GM12872 (cell line): ENCODE measurements around the gene NF1.

ENCODE experiments used
- TF ChIP-seq, protein P1 (sequence below): IDR thresholded peaks from 3 replicates; pipeline ENCODE4 v1.5.1; 2011; ENCODE audit warnings: low read depth, mild to moderate bottlenecking, low read length, moderate library complexity; ENCODE audit not compliant: insufficient read depth

The NF1 gene

DNA sequence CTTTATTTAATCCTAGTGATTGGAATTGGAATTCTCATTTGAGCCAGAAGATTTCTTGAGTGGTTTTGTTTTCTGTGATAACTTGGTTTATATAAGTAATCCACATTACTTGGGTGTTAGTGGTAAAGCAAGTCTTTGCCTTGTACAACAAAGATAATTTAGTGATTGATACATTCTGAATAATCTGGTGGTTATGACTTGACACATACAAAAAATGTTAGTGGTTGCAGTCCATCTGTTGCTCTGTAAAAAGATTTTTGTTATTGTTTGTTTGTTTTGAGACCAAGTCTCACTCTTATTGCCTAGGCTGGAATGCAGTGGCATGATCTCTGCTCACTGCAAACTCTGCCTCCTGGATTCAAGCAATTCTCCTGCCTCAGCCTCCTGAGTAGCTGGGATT is 189.1 kb downstream of the NF1 start:
- TF ChIP-seq, protein P1, sequence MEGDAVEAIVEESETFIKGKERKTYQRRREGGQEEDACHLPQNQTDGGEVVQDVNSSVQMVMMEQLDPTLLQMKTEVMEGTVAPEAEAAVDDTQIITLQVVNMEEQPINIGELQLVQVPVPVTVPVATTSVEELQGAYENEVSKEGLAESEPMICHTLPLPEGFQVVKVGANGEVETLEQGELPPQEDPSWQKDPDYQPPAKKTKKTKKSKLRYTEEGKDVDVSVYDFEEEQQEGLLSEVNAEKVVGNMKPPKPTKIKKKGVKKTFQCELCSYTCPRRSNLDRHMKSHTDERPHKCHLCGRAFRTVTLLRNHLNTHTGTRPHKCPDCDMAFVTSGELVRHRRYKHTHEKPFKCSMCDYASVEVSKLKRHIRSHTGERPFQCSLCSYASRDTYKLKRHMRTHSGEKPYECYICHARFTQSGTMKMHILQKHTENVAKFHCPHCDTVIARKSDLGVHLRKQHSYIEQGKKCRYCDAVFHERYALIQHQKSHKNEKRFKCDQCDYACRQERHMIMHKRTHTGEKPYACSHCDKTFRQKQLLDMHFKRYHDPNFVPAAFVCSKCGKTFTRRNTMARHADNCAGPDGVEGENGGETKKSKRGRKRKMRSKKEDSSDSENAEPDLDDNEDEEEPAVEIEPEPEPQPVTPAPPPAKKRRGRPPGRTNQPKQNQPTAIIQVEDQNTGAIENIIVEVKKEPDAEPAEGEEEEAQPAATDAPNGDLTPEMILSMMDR = no peak

DNA sequence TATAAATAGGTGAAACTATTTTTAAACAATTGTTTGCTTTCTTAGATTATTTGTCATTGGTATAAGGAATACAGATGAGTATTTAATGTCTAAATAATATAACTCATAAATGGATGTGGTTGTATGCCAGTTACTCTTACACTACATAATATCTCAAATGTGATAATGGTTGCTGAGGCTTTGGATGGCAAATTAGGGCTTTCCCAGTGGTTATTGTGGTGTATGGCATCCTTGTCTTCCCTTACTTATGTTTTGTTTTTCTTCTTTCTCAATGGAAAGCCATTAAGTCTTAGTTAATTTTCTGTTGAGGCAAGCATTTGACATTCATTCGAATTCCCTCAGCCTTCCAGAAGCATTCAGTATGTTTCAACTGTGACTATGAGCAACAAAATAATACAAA is 191.8 kb downstream of the NF1 start:
- TF ChIP-seq, protein P1 = no peak; the same call in 2 of the 3 replicates

DNA sequence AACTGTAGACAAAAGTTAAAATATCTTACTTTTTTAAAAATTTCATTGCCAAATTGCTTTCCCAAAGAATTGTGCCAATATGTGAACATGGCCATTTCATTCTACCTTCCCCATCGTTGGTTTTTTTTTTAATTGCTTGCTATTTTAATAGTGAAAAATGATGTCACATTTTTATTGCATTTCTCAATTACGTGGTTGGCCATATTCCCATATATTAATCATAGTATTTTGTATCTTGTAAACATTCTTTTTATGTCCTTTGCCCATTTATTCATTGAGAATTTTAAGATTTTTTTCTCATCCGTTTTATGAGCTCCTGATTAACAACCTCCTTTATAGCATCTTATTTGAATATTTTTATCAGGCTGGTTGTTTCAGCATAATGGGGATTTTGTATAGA is 195.0 kb downstream of the NF1 start:
- TF ChIP-seq, protein P1 = no peak

DNA sequence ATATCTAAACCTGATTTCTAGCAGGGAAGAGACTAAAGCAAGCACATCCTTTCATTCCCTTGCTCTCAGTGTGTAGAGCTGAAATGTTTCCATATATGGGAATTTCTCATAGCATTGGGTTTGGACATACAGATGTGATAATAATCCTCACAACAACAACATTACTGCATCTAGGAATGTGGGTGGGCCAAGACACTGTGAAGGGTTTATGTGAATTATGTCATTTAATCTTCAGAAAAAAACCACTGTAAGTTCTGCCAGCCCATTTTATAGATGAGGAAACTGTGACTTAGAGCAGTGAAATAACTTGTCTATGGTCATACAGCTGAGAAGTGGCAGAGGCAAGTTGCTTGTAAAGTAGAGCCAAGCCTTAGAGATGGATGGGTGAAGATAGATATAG is 197.0 kb downstream of the NF1 start:
- TF ChIP-seq, protein P1 = no peak

DNA sequence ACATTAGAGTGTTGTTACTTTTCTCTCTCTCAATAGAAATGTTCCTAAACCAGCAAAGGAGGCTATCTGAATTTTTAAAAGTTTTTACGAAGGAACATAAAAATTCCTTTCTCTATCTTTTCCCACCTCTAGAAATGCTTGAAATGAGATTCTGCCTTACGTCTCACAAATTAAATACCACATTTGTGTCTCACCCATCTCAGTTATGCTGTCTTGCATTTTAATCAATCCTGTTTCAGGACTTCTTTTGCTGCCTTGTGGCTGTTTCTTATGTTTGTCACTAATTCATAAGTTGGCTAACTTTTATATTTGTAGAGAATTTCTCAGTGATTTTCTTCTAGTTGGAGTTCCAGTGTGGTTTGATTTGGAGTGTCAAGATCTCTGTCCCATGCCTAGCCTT is 198.8 kb downstream of the NF1 start:
- TF ChIP-seq, protein P1 = no peak

DNA sequence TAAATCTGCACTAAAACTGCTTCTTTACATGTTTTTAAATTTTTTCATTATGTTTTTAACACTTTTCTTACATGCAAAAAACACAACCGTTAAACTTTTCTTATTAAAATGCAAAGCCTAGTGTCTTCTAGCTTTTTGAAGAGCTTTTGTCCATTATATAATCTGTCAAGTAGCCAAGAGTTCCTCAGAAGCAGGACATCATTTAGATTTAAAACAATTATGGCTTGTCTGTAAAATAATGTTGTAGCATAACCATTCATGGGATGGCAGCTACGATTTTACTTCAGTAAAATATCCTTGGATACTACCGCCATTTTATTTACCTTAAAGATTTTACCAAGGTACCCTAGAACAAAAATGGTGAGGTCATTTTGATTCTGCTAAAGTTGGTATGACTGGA is 199.5 kb downstream of the NF1 start:
- TF ChIP-seq, protein P1 = no peak

DNA sequence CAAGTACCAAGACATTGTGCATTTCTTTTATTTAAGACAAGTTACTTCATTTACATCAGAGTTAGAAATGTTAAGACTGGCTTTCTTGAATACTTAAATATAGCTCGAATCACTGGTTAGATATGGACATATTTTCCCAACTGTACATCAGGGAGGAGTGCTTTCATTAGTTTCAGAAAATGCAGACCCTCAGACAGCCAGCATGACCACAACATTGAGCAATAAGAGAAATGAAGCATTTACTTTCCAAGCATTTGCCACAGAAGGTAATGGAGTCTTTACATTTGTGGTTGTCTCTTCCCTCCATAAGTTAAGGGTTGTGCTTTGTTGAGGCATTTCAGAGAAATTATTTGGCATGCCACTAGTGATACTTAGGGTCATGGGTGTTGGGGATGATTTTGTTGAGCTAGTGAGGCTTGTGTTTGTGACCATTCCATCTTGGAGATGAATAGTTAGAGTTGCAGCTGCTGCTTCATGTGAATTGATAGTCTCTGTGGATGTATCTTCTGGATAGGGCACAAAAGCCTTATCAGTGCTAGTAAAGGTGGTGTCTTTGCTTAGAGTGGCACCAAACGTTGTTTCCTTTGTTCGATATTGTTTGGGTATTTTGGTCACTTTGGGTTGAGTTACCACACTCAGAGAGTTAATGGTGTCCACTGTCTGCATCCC is 200.2 kb downstream of the NF1 start:
- TF ChIP-seq, protein P1 = no peak
